ENCODE results near the gene EEIG1. TPM values are rescaled to one million over a fixed set of nuclear protein-coding genes. Genes with fewer than 3 reads are reported as not detected.

The EEIG1 gene
- total and polyA plus RNA-seq, 2 experiments from 2014 or later: 11.2 to 22.4 TPM

DNA sequence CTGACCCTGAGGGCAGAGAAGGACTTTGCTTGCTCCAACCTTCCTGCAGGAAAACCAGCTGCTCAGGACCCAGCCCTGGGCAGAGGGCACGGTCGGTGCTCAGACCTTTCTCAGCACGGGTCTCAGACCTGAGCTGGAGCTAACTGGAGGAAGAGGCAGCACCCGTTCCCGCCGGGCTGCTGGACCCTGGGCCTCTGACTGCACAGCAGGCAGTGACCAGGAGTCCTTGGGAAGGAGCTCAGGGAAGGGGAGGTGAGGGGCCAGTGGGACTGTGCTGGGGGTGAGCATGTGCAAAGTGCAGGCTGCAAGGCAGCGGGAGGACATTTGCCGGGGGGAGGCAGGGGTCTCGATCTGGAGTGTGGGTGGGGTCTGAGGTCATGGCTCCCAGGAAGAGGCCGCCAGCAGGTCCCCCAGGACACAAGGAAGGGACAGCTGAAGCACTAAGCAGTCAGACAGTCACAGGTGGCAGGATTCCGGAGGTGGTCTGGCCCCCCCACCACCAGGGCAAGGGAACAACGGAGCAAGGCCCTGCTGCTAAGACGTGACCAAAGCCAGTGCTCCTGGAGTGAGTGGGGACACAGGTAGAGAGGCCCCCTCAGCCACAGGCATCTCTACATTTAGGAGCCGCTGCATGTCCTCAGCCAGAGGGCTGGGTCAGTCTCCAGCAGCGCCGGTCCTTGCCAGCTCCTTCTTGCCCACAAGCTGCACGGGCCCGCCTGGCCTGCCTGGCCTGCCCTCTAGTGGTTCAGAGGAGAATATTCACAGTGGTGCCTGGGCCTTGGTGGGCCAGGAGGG is 38.4 kb downstream of the EEIG1 start:
- no peaks in the 10 kb centered on the region for H3K36me3 ChIP-seq (ENCODE audit: insufficient read depth)
- H3K27ac Mint-ChIP-seq: peak overlapping the region; percentile 67; the same call in 1 of the 2 replicates
- DNase-seq (ENCODE audit: low spot score) (peak; percentile 85), ATAC-seq (peak; percentile 72)
- H3K4me1 ChIP-seq (ENCODE audit: insufficient read depth): peaks cover 26% of the 10 kb centered on the region
- H3K36me3 Mint-ChIP-seq (ENCODE audit: low read depth): peaks cover 35% of the 10 kb centered on the region
- peaks cover 24% of the 10 kb centered on the region for H3F3A ChIP-seq (replicated peaks; ENCODE audit: low read depth)
- no peak overlapping the region; the same call in 1 of the 2 replicates for H3K4me2 ChIP-seq
- H3K9me3 Mint-ChIP-seq: no peaks in the 10 kb centered on the region; the same call in 2 of the 3 replicates
- no peaks in the 10 kb centered on the region for H3K79me2 ChIP-seq (replicated peaks; ENCODE audit: insufficient read depth)
- H3K27me3 ChIP-seq (ENCODE audit: insufficient read depth): no peaks in the 10 kb centered on the region
- H3K27me3 Mint-ChIP-seq (ENCODE audit: insufficient read depth, low read depth, poor library complexity): peaks cover 40% of the 10 kb centered on the region
- TF ChIP-seq, protein P1, sequence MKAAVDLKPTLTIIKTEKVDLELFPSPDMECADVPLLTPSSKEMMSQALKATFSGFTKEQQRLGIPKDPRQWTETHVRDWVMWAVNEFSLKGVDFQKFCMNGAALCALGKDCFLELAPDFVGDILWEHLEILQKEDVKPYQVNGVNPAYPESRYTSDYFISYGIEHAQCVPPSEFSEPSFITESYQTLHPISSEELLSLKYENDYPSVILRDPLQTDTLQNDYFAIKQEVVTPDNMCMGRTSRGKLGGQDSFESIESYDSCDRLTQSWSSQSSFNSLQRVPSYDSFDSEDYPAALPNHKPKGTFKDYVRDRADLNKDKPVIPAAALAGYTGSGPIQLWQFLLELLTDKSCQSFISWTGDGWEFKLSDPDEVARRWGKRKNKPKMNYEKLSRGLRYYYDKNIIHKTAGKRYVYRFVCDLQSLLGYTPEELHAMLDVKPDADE (IDR thresholded peaks at IDR 0.05): no peak
- TF ChIP-seq, protein P2, sequence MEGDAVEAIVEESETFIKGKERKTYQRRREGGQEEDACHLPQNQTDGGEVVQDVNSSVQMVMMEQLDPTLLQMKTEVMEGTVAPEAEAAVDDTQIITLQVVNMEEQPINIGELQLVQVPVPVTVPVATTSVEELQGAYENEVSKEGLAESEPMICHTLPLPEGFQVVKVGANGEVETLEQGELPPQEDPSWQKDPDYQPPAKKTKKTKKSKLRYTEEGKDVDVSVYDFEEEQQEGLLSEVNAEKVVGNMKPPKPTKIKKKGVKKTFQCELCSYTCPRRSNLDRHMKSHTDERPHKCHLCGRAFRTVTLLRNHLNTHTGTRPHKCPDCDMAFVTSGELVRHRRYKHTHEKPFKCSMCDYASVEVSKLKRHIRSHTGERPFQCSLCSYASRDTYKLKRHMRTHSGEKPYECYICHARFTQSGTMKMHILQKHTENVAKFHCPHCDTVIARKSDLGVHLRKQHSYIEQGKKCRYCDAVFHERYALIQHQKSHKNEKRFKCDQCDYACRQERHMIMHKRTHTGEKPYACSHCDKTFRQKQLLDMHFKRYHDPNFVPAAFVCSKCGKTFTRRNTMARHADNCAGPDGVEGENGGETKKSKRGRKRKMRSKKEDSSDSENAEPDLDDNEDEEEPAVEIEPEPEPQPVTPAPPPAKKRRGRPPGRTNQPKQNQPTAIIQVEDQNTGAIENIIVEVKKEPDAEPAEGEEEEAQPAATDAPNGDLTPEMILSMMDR (conservative IDR thresholded peaks at IDR 0.05; ENCODE audit: low read depth in 2 of 2): peak; percentile 80 to 95
- TF ChIP-seq NANOG (IDR thresholded peaks at IDR 0.05; ENCODE audit: borderline replicate concordance): no peak
- TF ChIP-seq ZNF114 (CRISPR knock-in tag; IDR thresholded peaks at IDR 0.05): no peak
- peaks cover 41% of the 10 kb centered on the region for H3K4me1 Mint-ChIP-seq
- 0 out of 2 replicates have a peak overlapping the region, but pooled peaks have one; percentile 32 for H3K27ac ChIP-seq (ENCODE audit: low read depth)
- no peaks in the 10 kb centered on the region for H3K9me2 ChIP-seq (ENCODE audit: insufficient read depth)
- no peak overlapping the region for H3K4me3 Mint-ChIP-seq
- H2AFZ ChIP-seq: no peak overlapping the region
- no peaks in the 10 kb centered on the region; the same call in 1 of the 2 replicates for H4K20me1 ChIP-seq (replicated peaks; ENCODE audit: insufficient read depth)
- 0 out of 2 replicates have a peak overlapping the region, but pooled peaks have one; percentile 13 for H3K4me3 ChIP-seq

DNA sequence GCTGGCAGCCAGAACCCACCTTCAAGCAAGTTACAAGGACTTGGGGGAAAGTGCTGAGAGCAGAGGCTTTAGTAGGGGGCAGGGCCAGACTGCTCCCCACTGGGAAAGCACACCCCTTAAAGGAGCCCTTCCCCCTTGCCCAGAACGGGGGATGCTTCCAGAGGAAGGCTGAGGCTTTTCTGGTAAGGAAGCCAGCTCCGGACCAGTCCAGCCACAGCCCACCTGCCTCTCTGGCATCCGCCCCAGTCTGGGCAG is 38.9 kb downstream of the EEIG1 start:
- H3K4me3 ChIP-seq: no peak overlapping the region
- 0 out of 2 replicates have a peak overlapping the region, but pooled peaks have one; percentile 32 for H3K27ac ChIP-seq (ENCODE audit: low read depth)
- H3K27ac Mint-ChIP-seq: peak overlapping the region; percentile 81; the same call in 1 of the 2 replicates
- H3K4me3 Mint-ChIP-seq: peak overlapping the region; percentile 52; the same call in 1 of the 3 replicates
- H3F3A ChIP-seq (replicated peaks; ENCODE audit: low read depth): peaks cover 24% of the 10 kb centered on the region
- H2AFZ ChIP-seq: no peak overlapping the region
- DNase-seq (ENCODE audit: low spot score): no peak
- H3K4me2 ChIP-seq: peak overlapping the region; percentile 20; the same call in 1 of the 2 replicates
- ATAC-seq: no peak
- peaks cover 4% of the 10 kb centered on the region for H3K79me2 ChIP-seq (replicated peaks; ENCODE audit: insufficient read depth)
- peaks cover 28% of the 10 kb centered on the region for H3K4me1 ChIP-seq (ENCODE audit: insufficient read depth)
- H3K27me3 Mint-ChIP-seq (ENCODE audit: insufficient read depth, low read depth, poor library complexity): peaks cover 41% of the 10 kb centered on the region
- peaks cover 44% of the 10 kb centered on the region for H3K4me1 Mint-ChIP-seq
- H3K9me2 ChIP-seq (ENCODE audit: insufficient read depth): no peaks in the 10 kb centered on the region
- peaks cover 30% of the 10 kb centered on the region for H3K36me3 Mint-ChIP-seq (ENCODE audit: low read depth)
- H4K20me1 ChIP-seq (replicated peaks; ENCODE audit: insufficient read depth): no peaks in the 10 kb centered on the region; the same call in 1 of the 2 replicates
- no peaks in the 10 kb centered on the region; the same call in 1 of the 3 replicates for H3K9me3 Mint-ChIP-seq
- no peaks in the 10 kb centered on the region for H3K27me3 ChIP-seq (ENCODE audit: insufficient read depth)
- H3K36me3 ChIP-seq (ENCODE audit: insufficient read depth): no peaks in the 10 kb centered on the region
- TF ChIP-seq, protein P2 (conservative IDR thresholded peaks at IDR 0.05; ENCODE audit: low read depth in 2 of 2): no peak
- no peak for TF ChIP-seq EZH2phosphoT487 (IDR thresholded peaks at IDR 0.05; ENCODE audit: unreplicated experiment)
- no peak for TF ChIP-seq ZNF331 (CRISPR knock-in tag; IDR thresholded peaks at IDR 0.05; ENCODE audit: low read depth)
- TF ChIP-seq, protein P3, sequence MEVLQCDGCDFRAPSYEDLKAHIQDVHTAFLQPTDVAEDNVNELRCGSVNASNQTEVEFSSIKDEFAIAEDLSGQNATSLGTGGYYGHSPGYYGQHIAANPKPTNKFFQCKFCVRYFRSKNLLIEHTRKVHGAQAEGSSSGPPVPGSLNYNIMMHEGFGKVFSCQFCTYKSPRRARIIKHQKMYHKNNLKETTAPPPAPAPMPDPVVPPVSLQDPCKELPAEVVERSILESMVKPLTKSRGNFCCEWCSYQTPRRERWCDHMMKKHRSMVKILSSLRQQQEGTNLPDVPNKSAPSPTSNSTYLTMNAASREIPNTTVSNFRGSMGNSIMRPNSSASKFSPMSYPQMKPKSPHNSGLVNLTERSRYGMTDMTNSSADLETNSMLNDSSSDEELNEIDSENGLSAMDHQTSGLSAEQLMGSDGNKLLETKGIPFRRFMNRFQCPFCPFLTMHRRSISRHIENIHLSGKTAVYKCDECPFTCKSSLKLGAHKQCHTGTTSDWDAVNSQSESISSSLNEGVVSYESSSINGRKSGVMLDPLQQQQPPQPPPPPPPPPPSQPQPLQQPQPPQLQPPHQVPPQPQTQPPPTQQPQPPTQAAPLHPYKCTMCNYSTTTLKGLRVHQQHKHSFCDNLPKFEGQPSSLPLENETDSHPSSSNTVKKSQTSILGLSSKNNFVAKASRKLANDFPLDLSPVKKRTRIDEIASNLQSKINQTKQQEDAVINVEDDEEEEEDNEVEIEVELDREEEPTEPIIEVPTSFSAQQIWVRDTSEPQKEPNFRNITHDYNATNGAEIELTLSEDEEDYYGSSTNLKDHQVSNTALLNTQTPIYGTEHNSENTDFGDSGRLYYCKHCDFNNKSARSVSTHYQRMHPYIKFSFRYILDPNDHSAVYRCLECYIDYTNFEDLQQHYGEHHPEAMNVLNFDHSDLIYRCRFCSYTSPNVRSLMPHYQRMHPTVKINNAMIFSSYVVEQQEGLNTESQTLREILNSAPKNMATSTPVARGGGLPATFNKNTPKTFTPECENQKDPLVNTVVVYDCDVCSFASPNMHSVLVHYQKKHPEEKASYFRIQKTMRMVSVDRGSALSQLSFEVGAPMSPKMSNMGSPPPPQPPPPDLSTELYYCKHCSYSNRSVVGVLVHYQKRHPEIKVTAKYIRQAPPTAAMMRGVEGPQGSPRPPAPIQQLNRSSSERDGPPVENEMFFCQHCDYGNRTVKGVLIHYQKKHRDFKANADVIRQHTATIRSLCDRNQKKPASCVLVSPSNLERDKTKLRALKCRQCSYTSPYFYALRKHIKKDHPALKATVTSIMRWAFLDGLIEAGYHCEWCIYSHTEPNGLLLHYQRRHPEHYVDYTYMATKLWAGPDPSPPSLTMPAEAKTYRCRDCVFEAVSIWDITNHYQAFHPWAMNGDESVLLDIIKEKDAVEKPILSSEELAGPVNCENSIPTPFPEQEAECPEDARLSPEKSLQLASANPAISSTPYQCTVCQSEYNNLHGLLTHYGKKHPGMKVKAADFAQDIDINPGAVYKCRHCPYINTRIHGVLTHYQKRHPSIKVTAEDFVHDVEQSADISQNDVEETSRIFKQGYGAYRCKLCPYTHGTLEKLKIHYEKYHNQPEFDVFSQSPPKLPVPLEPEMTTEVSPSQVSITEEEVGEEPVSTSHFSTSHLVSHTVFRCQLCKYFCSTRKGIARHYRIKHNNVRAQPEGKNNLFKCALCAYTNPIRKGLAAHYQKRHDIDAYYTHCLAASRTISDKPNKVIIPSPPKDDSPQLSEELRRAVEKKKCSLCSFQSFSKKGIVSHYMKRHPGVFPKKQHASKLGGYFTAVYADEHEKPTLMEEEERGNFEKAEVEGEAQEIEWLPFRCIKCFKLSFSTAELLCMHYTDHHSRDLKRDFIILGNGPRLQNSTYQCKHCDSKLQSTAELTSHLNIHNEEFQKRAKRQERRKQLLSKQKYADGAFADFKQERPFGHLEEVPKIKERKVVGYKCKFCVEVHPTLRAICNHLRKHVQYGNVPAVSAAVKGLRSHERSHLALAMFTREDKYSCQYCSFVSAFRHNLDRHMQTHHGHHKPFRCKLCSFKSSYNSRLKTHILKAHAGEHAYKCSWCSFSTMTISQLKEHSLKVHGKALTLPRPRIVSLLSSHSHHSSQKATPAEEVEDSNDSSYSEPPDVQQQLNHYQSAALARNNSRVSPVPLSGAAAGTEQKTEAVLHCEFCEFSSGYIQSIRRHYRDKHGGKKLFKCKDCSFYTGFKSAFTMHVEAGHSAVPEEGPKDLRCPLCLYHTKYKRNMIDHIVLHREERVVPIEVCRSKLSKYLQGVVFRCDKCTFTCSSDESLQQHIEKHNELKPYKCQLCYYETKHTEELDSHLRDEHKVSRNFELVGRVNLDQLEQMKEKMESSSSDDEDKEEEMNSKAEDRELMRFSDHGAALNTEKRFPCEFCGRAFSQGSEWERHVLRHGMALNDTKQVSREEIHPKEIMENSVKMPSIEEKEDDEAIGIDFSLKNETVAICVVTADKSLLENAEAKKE (CRISPR knock-in tag; IDR thresholded peaks at IDR 0.05): no peak
- no peak for TF ChIP-seq POLR2AphosphoS5 (IDR thresholded peaks at IDR 0.05; ENCODE audit: low read depth)
- no peak for TF ChIP-seq ZNF114 (CRISPR knock-in tag; IDR thresholded peaks at IDR 0.05)
